T-cell (primary cell): ENCODE measurements around the gene FCHO1. TPM values are rescaled to one million over a fixed set of nuclear protein-coding genes. Genes with fewer than 3 reads are reported as not detected.
A peak's percentile ranks its signal among the peaks of the same experiment; 100 is the strongest.
"Not testable (repeated sequence)": the region's sequence is repeated elsewhere in the genome, so short reads cannot be mapped to it uniquely, and the experiment has no call there.

Experiments used
- ATAC-seq, 4 experiments: fragments of 200-7000 bp in 3 of 4; fragments of 150-1000 bp in 1 of 4; cut with Tn5 transposase; replicated peaks in 1 of 4; 1 replicate in 3 of 4; 2 replicates in 1 of 4; pipeline ENCODE4 v1.10.0; 2021; ENCODE audit warnings: moderate library complexity in 3 of 4, mild to moderate bottlenecking in 2 of 4, moderate number of reproducible peaks in 1 of 4
- CTCF ChIA-PET, 2 donors: fragments of 300-600 bp; sonication (Branson Sonifier 250); formaldehyde crosslinking; loops; one replicate each; lab custom pipeline; 2022; ENCODE audit warnings: antibody characterized with exemption in 2 of 2; lab: Charles Lee
- POLR2A ChIA-PET, 2 donors: fragments of 300-600 bp; sonication (Branson Sonifier 250); formaldehyde crosslinking; loops; one replicate each; lab custom pipeline; 2022; ENCODE audit warnings: antibody characterized with exemption in 2 of 2; lab: Charles Lee
- DNase-seq, 35 experiments: peaks; one replicate each; pipeline versions ENCODE4 v3.0.0 to v3.0.0-alpha.2; 2013 to 2023
- H3K27ac ChIP-seq: one replicate; pipeline ENCODE4 v1.5.1; 2013; ENCODE audit warnings: low read length
- H3K27me3 ChIP-seq, 2 experiments: replicated peaks in 1 of 2; 1 replicate in 1 of 2; 2 replicates in 1 of 2; pipeline versions ENCODE4 v1.6.1 to v1.7.0; 2013; ENCODE audit warnings: low read length in 1 of 2, mixed read lengths in 1 of 2; ENCODE audit not compliant: control insufficient read depth in 2 of 2, insufficient read depth in 2 of 2; ENCODE audit errors: extremely low read depth in 1 of 2
- H3K36me3 ChIP-seq, 2 donors: 1 replicate in 1 of 2; 2 replicates in 1 of 2; pipeline versions ENCODE4 v1.6.1 to v1.7.0; 2013; ENCODE audit warnings: low read length in 1 of 2; ENCODE audit not compliant: control insufficient read depth in 2 of 2, insufficient read depth in 1 of 2; ENCODE audit errors: extremely low read depth in 1 of 2
- H3K4me1 ChIP-seq, 2 experiments: 1 replicate in 1 of 2; 2 replicates in 1 of 2; pipeline versions ENCODE4 v1.6.1 to v1.7.0; 2013; ENCODE audit warnings: low read length in 2 of 2, mixed read lengths in 1 of 2; ENCODE audit not compliant: insufficient read depth in 2 of 2, control insufficient read depth in 1 of 2; ENCODE audit errors: extremely low read depth in 1 of 2
- H3K4me3 ChIP-seq, 2 donors: 1 replicate in 1 of 2; 2 replicates in 1 of 2; pipeline versions ENCODE4 v1.5.1 to v1.7.0; 2013; ENCODE audit warnings: mild to moderate bottlenecking in 2 of 2, low read length in 1 of 2, moderate library complexity in 1 of 2; ENCODE audit not compliant: control insufficient read depth in 1 of 2; ENCODE audit errors: extremely low read depth in 1 of 2
- H3K9me3 ChIP-seq: 2 replicates; pipeline ENCODE4 v1.7.0; 2013
- H3K27ac Mint-ChIP-seq, 2 donors: one replicate each; pipeline ENCODE4 v1.8.0; 2020 to 2021; ENCODE audit warnings: mild to moderate bottlenecking in 2 of 2, mixed read lengths in 2 of 2
- H3K27me3 Mint-ChIP-seq, 2 donors: one replicate each; pipeline ENCODE4 v1.8.0; 2021 to 2022; ENCODE audit warnings: mixed read lengths in 2 of 2
- H3K36me3 Mint-ChIP-seq: one replicate; pipeline ENCODE4 v1.8.0; 2021; ENCODE audit warnings: mixed read lengths
- H3K4me1 Mint-ChIP-seq, 3 donors: one replicate each; pipeline ENCODE4 v1.8.0; 2020 to 2022; ENCODE audit warnings: mixed read lengths in 3 of 3, mild to moderate bottlenecking in 1 of 3
- H3K4me3 Mint-ChIP-seq, 3 donors: one replicate each; pipeline ENCODE4 v1.8.0; 2020 to 2022; ENCODE audit warnings: mild to moderate bottlenecking in 3 of 3, mixed read lengths in 3 of 3, moderate library complexity in 3 of 3
- H3K9me3 Mint-ChIP-seq, 3 donors: one replicate each; pipeline ENCODE4 v1.8.0; 2020 to 2022; ENCODE audit warnings: mixed read lengths in 3 of 3
- WGBS: methylation state at CpG from one replicate; pipeline ENCODE4 v1.1.5; 2013; ENCODE audit warnings: missing lambda C conversion rate; ENCODE audit not compliant: insufficient coverage; 5-methylcytosine and 5-hydroxymethylcytosine counted together
- total RNA-seq, 35 experiments: library from RNA in 6 of 35; stranded (reverse) in 6 of 35; fragments of 120-200 nt in 1 of 35; gene quantifications; one replicate each; pipeline versions ENCODE4 v1.2.1 to v1.2.4 and lab custom pipeline; 2013 to 2026

FCHO1 gene
- total RNA-seq, 5 donors from 2014 or later (not counting 1 experiment from before 2014, with no cell fraction given), result 63.0 to 129 (median 118) TPM

GRCh38 chr19:17775991-17776803 is 24.9 kb downstream of the FCHO1 start:
- CTCF ChIA-PET, result interaction anchor here in 1 of 2 donors (0.6 kb wide), 1 partner anchor 39 kb away, joined by 4 read pairs; no protein-coding TSS in a partner anchor
- no peak overlapping the region for H3K27ac ChIP-seq

DNA sequence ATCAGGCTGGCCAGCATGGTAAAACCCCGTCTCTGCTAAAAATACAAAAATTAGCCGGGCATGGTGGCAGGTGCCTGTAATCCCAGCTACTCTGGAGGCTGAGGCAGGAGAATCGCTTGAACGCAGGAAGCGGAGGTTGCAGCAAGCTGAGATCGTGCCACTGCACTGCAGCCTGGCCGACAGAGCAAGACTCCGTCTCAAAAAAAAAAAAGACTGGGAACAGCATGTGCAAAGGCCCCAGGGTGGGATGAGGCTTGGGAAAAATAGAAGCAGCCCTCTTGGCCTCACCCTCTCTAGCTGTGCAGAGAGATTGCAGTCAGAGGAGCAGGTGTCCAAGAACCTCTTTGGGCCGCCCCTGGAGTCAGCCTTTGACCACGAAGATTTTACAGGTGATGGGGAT is 26.6 kb downstream of the FCHO1 start:
- not testable (repeated sequence) for H3K9me3 Mint-ChIP-seq, H3K4me3 Mint-ChIP-seq, DNase-seq, ATAC-seq, H3K27me3 Mint-ChIP-seq, H3K27ac Mint-ChIP-seq, H3K4me3 ChIP-seq, H3K27me3 ChIP-seq, H3K9me3 ChIP-seq, H3K27ac ChIP-seq
- Histone ChIP-seq H3K36me3 (peaks cover 34 to 47% of the 10 kb centered on the region in 2 donors), H3K4me1 (peaks cover 0 to 10% of the 10 kb centered on the region in 2 experiments)
- peaks cover 26% of the 10 kb centered on the region for H3K36me3 Mint-ChIP-seq
- 96% methylated on average over 7 of the region's 10 CpGs for WGBS
- ChIA-PET POLR2A (interaction anchor here in 1 of 2 donors (0.7 kb wide), 1 partner anchor 25 kb away, joined by 12 read pairs; no protein-coding TSS in a partner anchor), CTCF (interaction anchor here in 1 of 2 donors (0.7 kb wide), 1 partner anchor 9 kb away, joined by 3 read pairs; no protein-coding TSS in a partner anchor)
- H3K4me1 Mint-ChIP-seq, result peaks cover 0 to 16% (median 12%) of the 10 kb centered on the region in 3 donors

More at GRCh38 chr19:17775991-17776803, 24.9 kb downstream of the FCHO1 start:
- Histone ChIP-seq H3K9me3 (no peaks in the 10 kb centered on the region), H3K27me3 (no peaks in the 10 kb centered on the region), H3K4me1 (peaks cover 0 to 10% of the 10 kb centered on the region in 2 experiments), H3K36me3 (peaks cover 31 to 48% of the 10 kb centered on the region in 2 donors), H3K4me3 (no peak overlapping the region)
- H3K4me3 Mint-ChIP-seq, result peak overlapping the region in 1 of 3 donors; percentile 9
- DNase-seq, result peak in 1 of 35 experiments; percentile 32
- H3K36me3 Mint-ChIP-seq, result peaks cover 27% of the 10 kb centered on the region
- WGBS, result 81% methylated on average over 21 of the region's 27 CpGs
- peak in 1 of 4 experiments; percentile 53 for ATAC-seq
- no peaks in the 10 kb centered on the region for H3K27me3 Mint-ChIP-seq
- peaks cover 0 to 16% (median 12%) of the 10 kb centered on the region in 3 donors for H3K4me1 Mint-ChIP-seq
- POLR2A ChIA-PET, result interaction anchor here in 1 of 2 donors (0.5 kb wide), 1 partner anchor 479 kb away, joined by 9 read pairs; no protein-coding TSS in a partner anchor
- no peaks in the 10 kb centered on the region for H3K9me3 Mint-ChIP-seq
- H3K27ac Mint-ChIP-seq, result peak overlapping the region in 1 of 2 donors; percentile 79

DNA sequence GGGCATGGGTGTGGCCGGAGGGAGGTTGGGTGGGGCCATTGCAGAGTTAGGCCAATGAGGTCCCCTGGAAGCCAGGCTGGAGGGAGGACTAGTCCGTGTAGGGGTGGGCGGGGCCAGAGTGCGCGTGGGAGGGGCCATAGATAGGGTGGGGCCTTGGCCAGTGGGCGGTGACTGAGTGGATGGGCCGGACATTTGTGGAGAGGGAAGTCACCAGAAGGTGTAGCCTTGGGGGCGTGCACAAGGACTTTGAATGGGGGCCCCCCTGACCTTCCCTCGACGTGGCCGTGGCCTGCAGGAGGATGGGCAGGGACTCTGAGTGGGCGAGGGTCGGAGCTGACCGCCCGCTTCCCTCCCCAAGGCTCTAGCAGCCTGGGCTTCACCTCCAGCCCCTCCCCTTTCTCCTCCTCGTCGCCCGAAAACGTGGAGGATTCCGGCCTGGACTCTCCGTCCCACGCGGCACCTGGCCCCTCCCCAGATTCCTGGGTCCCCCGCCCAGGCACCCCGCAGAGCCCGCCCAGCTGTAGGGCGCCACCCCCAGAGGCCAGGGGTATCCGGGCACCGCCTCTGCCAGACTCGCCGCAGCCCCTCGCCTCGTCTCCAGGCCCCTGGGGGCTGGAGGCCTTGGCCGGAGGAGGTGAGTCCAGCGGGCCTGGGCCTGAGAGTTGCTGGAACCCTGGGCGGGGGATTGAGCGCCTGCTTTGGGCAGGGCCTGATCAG is 27.1 kb downstream of the FCHO1 start:
- Mint-ChIP-seq H3K27me3 (no peaks in the 10 kb centered on the region), H3K27ac (no peak overlapping the region), H3K36me3 (peaks cover 20% of the 10 kb centered on the region), H3K4me3 (no peak overlapping the region), H3K9me3 (no peaks in the 10 kb centered on the region), H3K4me1 (peaks cover 0 to 16% (median 12%) of the 10 kb centered on the region in 3 donors)
- no peaks in the 10 kb centered on the region for H3K27me3 ChIP-seq
- ChIA-PET CTCF (no interaction called here), POLR2A (no interaction called here)
- ATAC-seq, result peak in 3 of 4 experiments; percentile 55 to 75 (median 56)
- peaks cover 35 to 44% of the 10 kb centered on the region in 2 donors for H3K36me3 ChIP-seq
- no peak overlapping the region for H3K27ac ChIP-seq
- H3K9me3 ChIP-seq, result no peaks in the 10 kb centered on the region
- 89% methylated on average over 34 of the region's 37 CpGs for WGBS
- peaks cover 0 to 10% of the 10 kb centered on the region in 2 experiments for H3K4me1 ChIP-seq
- peak in 8 of 35 experiments; percentile 17 to 46 (median 30) for DNase-seq
- no peak overlapping the region for H3K4me3 ChIP-seq

- ChIA-PET POLR2A (interaction anchor here in 1 of 2 donors (0.6 kb wide), 2 partner anchors 70 to 78 kb away, joined by 4 read pairs; no protein-coding TSS in a partner anchor), CTCF (no interaction called here)
- H3K36me3 ChIP-seq, result peaks cover 33 to 45% of the 10 kb centered on the region in 2 donors
- no peak for DNase-seq
- H3K27ac ChIP-seq, result no peak overlapping the region
- Mint-ChIP-seq H3K4me3 (no peak overlapping the region), H3K9me3 (no peaks in the 10 kb centered on the region), H3K36me3 (peaks cover 23% of the 10 kb centered on the region), H3K27me3 (no peaks in the 10 kb centered on the region), H3K27ac (peak overlapping the region in 1 of 2 donors; percentile 52), H3K4me1 (peaks cover 3 to 18% (median 16%) of the 10 kb centered on the region in 3 donors)
- no peaks in the 10 kb centered on the region for H3K27me3 ChIP-seq
- H3K4me1 ChIP-seq, result peaks cover 0 to 16% of the 10 kb centered on the region in 2 experiments
- peak in 1 of 4 experiments; percentile 7 for ATAC-seq
- WGBS, result 88% methylated on average over 21 of the region's 25 CpGs
- H3K4me3 ChIP-seq, result no peak overlapping the region
- no peaks in the 10 kb centered on the region for H3K9me3 ChIP-seq
Observed at GRCh38 chr19:17778968-17779929, 28.0 kb downstream of the FCHO1 start.

GRCh38 chr19:17780781-17781180 is 29.5 kb downstream of the FCHO1 start:
- ATAC-seq, result no peak
- peaks cover 21% of the 10 kb centered on the region for H3K36me3 Mint-ChIP-seq
- no peak overlapping the region for H3K4me3 Mint-ChIP-seq
- H3K27ac Mint-ChIP-seq, result no peak overlapping the region
- POLR2A ChIA-PET, result no interaction called here
- no peaks in the 10 kb centered on the region for H3K9me3 Mint-ChIP-seq
- H3K4me1 Mint-ChIP-seq, result peaks cover 7 to 20% (median 16%) of the 10 kb centered on the region in 3 donors
- WGBS, result 67% methylated on average over 1 of the region's 2 CpGs
- no peak overlapping the region for H3K27ac ChIP-seq
- no peak overlapping the region for H3K4me3 ChIP-seq
- DNase-seq, result no peak
- H3K27me3 Mint-ChIP-seq, result no peaks in the 10 kb centered on the region
- CTCF ChIA-PET, result no interaction called here
- no peaks in the 10 kb centered on the region for H3K9me3 ChIP-seq
- no peaks in the 10 kb centered on the region for H3K27me3 ChIP-seq
- peaks cover 28 to 39% of the 10 kb centered on the region in 2 donors for H3K36me3 ChIP-seq
- peaks cover 0 to 19% of the 10 kb centered on the region in 2 experiments for H3K4me1 ChIP-seq
